Activated naive CD8-positive, alpha-beta T cell treated with anti-CD3 and anti-CD28 coated beads for 36 hours (primary cell): ENCODE measurements around the gene SLC10A7. TPM values are rescaled to one million over a fixed set of nuclear protein-coding genes. Genes with fewer than 3 reads are reported as not detected.

Experiments
- DNase-seq: peaks from one replicate; pipeline ENCODE4 v3.0.0; 2021
- H3K27ac Mint-ChIP-seq: one replicate; pipeline ENCODE4 v1.8.0; 2022; ENCODE audit warnings: mild to moderate bottlenecking, moderate library complexity, mixed read lengths
- H3K27me3 Mint-ChIP-seq: one replicate; pipeline ENCODE4 v1.8.0; 2022; ENCODE audit warnings: mild to moderate bottlenecking, mixed read lengths
- H3K36me3 Mint-ChIP-seq: one replicate; pipeline ENCODE4 v1.8.0; 2021; ENCODE audit warnings: mild to moderate bottlenecking, mixed read lengths
- H3K4me1 Mint-ChIP-seq: one replicate; pipeline ENCODE4 v1.8.0; 2021; ENCODE audit warnings: mixed read lengths
- H3K4me3 Mint-ChIP-seq: one replicate; pipeline ENCODE4 v1.8.0; 2022; ENCODE audit warnings: mild to moderate bottlenecking, moderate library complexity, mixed read lengths
- H3K9me3 Mint-ChIP-seq: one replicate; pipeline ENCODE4 v1.8.0; 2022; ENCODE audit warnings: mixed read lengths
- total RNA-seq, 2 experiments: library from RNA; stranded (reverse); gene quantifications; one replicate each; pipeline ENCODE4 v1.2.3, GENCODE V29; 2021

The SLC10A7 gene
- total RNA-seq, 2 experiments from 2014 or later: 12.8 to 16.1 TPM

GRCh38 chr4:146510942-146511341 lies 10.8 kb downstream of the SLC10A7 start:
- no peaks in the 10 kb centered on the region for H3K27me3 Mint-ChIP-seq
- DNase-seq: no peak
- no peak overlapping the region for H3K27ac Mint-ChIP-seq
- no peak overlapping the region for H3K4me3 Mint-ChIP-seq
- H3K4me1 Mint-ChIP-seq: peaks cover 13% of the 10 kb centered on the region
- peaks cover 35% of the 10 kb centered on the region for H3K36me3 Mint-ChIP-seq
- no peaks in the 10 kb centered on the region for H3K9me3 Mint-ChIP-seq

GRCh38 chr4:146508229-146508939 lies 13.4 kb downstream of the SLC10A7 start:
- DNase-seq: no peak
- Mint-ChIP-seq H3K9me3 (no peaks in the 10 kb centered on the region), H3K36me3 (peaks cover 28% of the 10 kb centered on the region), H3K27ac (no peak overlapping the region), H3K27me3 (no peaks in the 10 kb centered on the region), H3K4me1 (peaks cover 17% of the 10 kb centered on the region), H3K4me3 (no peak overlapping the region)

- Mint-ChIP-seq H3K4me3 (no peak overlapping the region), H3K27me3 (no peaks in the 10 kb centered on the region), H3K9me3 (no peaks in the 10 kb centered on the region), H3K27ac (no peak overlapping the region), H3K36me3 (peaks cover 35% of the 10 kb centered on the region), H3K4me1 (peaks cover 17% of the 10 kb centered on the region)
- no peak for DNase-seq
Measured at GRCh38 chr4:146507632-146508031, 14.1 kb downstream of the SLC10A7 start.

- H3K4me1 Mint-ChIP-seq: peaks cover 14% of the 10 kb centered on the region
- DNase-seq: no peak
- H3K9me3 Mint-ChIP-seq: no peaks in the 10 kb centered on the region
- H3K36me3 Mint-ChIP-seq: peaks cover 38% of the 10 kb centered on the region
- H3K4me3 Mint-ChIP-seq: no peak overlapping the region
- no peak overlapping the region for H3K27ac Mint-ChIP-seq
- no peaks in the 10 kb centered on the region for H3K27me3 Mint-ChIP-seq
Measured at GRCh38 chr4:146506272-146506671, 15.5 kb downstream of the SLC10A7 start.

- Mint-ChIP-seq H3K4me1 (peaks cover 14% of the 10 kb centered on the region), H3K4me3 (no peak overlapping the region), H3K36me3 (peaks cover 19% of the 10 kb centered on the region), H3K27ac (no peak overlapping the region), H3K27me3 (no peaks in the 10 kb centered on the region), H3K9me3 (no peaks in the 10 kb centered on the region)
- DNase-seq: no peak
Measured at GRCh38 chr4:146500216-146500615, 21.5 kb downstream of the SLC10A7 start.

- no peaks in the 10 kb centered on the region for H3K9me3 Mint-ChIP-seq
Measured at GRCh38 chr4:146498291-146498690, 23.4 kb downstream of the SLC10A7 start.

GRCh38 chr4:146495269-146495668 lies 26.5 kb downstream of the SLC10A7 start:
- no peaks in the 10 kb centered on the region for H3K9me3 Mint-ChIP-seq
- no peak for DNase-seq
- H3K27ac Mint-ChIP-seq: no peak overlapping the region
- H3K36me3 Mint-ChIP-seq: peaks cover 18% of the 10 kb centered on the region
- H3K4me1 Mint-ChIP-seq: peaks cover 19% of the 10 kb centered on the region
- no peak overlapping the region for H3K4me3 Mint-ChIP-seq
- no peaks in the 10 kb centered on the region for H3K27me3 Mint-ChIP-seq

More at GRCh38 chr4:146498291-146498690, 23.4 kb downstream of the SLC10A7 start:
- Mint-ChIP-seq H3K4me1 (peaks cover 19% of the 10 kb centered on the region), H3K36me3 (peaks cover 19% of the 10 kb centered on the region), H3K27me3 (no peaks in the 10 kb centered on the region), H3K27ac (no peak overlapping the region), H3K4me3 (no peak overlapping the region)
- DNase-seq: no peak

GRCh38 chr4:146494143-146494542 lies 27.6 kb downstream of the SLC10A7 start:
- Mint-ChIP-seq H3K4me3 (no peak overlapping the region), H3K9me3 (no peaks in the 10 kb centered on the region), H3K4me1 (peaks cover 19% of the 10 kb centered on the region), H3K36me3 (peaks cover 18% of the 10 kb centered on the region), H3K27ac (no peak overlapping the region), H3K27me3 (no peaks in the 10 kb centered on the region)
- no peak for DNase-seq

- Mint-ChIP-seq H3K4me3 (no peak overlapping the region), H3K4me1 (peaks cover 20% of the 10 kb centered on the region), H3K27me3 (no peaks in the 10 kb centered on the region), H3K9me3 (peaks cover 5% of the 10 kb centered on the region), H3K27ac (no peak overlapping the region), H3K36me3 (peaks cover 34% of the 10 kb centered on the region)
- DNase-seq: no peak
Measured at GRCh38 chr4:146490106-146490505, 31.6 kb downstream of the SLC10A7 start.

- Mint-ChIP-seq H3K36me3 (peaks cover 43% of the 10 kb centered on the region), H3K27me3 (no peaks in the 10 kb centered on the region), H3K4me1 (peaks cover 15% of the 10 kb centered on the region), H3K9me3 (peaks cover 14% of the 10 kb centered on the region), H3K4me3 (no peak overlapping the region), H3K27ac (no peak overlapping the region)
- no peak for DNase-seq
Measured at GRCh38 chr4:146488495-146489174, 33.1 kb downstream of the SLC10A7 start.

GRCh38 chr4:146486565-146486964 lies 35.2 kb downstream of the SLC10A7 start:
- Mint-ChIP-seq H3K27me3 (no peaks in the 10 kb centered on the region), H3K9me3 (peaks cover 31% of the 10 kb centered on the region), H3K27ac (no peak overlapping the region), H3K4me3 (no peak overlapping the region), H3K36me3 (peaks cover 59% of the 10 kb centered on the region), H3K4me1 (peaks cover 15% of the 10 kb centered on the region)
- DNase-seq: no peak

GRCh38 chr4:146485968-146486367 lies 35.8 kb downstream of the SLC10A7 start:
- no peak for DNase-seq
- no peak overlapping the region for H3K27ac Mint-ChIP-seq
- peaks cover 15% of the 10 kb centered on the region for H3K4me1 Mint-ChIP-seq
- H3K4me3 Mint-ChIP-seq: no peak overlapping the region
- H3K36me3 Mint-ChIP-seq: peaks cover 59% of the 10 kb centered on the region
- H3K9me3 Mint-ChIP-seq: peaks cover 31% of the 10 kb centered on the region
- H3K27me3 Mint-ChIP-seq: no peaks in the 10 kb centered on the region

- no peak overlapping the region for H3K4me3 Mint-ChIP-seq
Measured at GRCh38 chr4:146482788-146483187, 39.0 kb downstream of the SLC10A7 start.

GRCh38 chr4:146481246-146481645 lies 40.5 kb downstream of the SLC10A7 start:
- H3K4me1 Mint-ChIP-seq: peaks cover 7% of the 10 kb centered on the region
- peaks cover 56% of the 10 kb centered on the region for H3K36me3 Mint-ChIP-seq
- H3K9me3 Mint-ChIP-seq: peaks cover 33% of the 10 kb centered on the region
- no peak for DNase-seq
- H3K27ac Mint-ChIP-seq: no peak overlapping the region
- H3K27me3 Mint-ChIP-seq: no peaks in the 10 kb centered on the region
- no peak overlapping the region for H3K4me3 Mint-ChIP-seq

More at GRCh38 chr4:146482788-146483187, 39.0 kb downstream of the SLC10A7 start:
- DNase-seq: no peak
- Mint-ChIP-seq H3K9me3 (peaks cover 35% of the 10 kb centered on the region), H3K27me3 (no peaks in the 10 kb centered on the region), H3K4me1 (peaks cover 15% of the 10 kb centered on the region), H3K27ac (no peak overlapping the region), H3K36me3 (peaks cover 69% of the 10 kb centered on the region)

- DNase-seq: no peak
- Mint-ChIP-seq H3K9me3 (peaks cover 16% of the 10 kb centered on the region), H3K27me3 (no peaks in the 10 kb centered on the region), H3K36me3 (peaks cover 30% of the 10 kb centered on the region), H3K4me3 (no peak overlapping the region), H3K27ac (no peak overlapping the region), H3K4me1 (peaks cover 6% of the 10 kb centered on the region)
Measured at GRCh38 chr4:146478009-146478408, 43.7 kb downstream of the SLC10A7 start.

- H3K4me1 Mint-ChIP-seq: peaks cover 6% of the 10 kb centered on the region
- no peak for DNase-seq
- H3K4me3 Mint-ChIP-seq: no peak overlapping the region
- no peaks in the 10 kb centered on the region for H3K27me3 Mint-ChIP-seq
- no peak overlapping the region for H3K27ac Mint-ChIP-seq
- H3K36me3 Mint-ChIP-seq: peaks cover 21% of the 10 kb centered on the region
- peaks cover 9% of the 10 kb centered on the region for H3K9me3 Mint-ChIP-seq
Measured at GRCh38 chr4:146477054-146477453, 44.7 kb downstream of the SLC10A7 start.
